GDM1 (cell line): ENCODE results near the gene YBX2.
A peak's percentile ranks its signal among the peaks of the same experiment; 100 is the strongest.
"Not testable (repeated sequence)": the region's sequence is repeated elsewhere in the genome, so short reads cannot be mapped to it uniquely, and the experiment has no call there.

Experiments
- DNase-seq: peaks from one replicate; lab custom pipeline; 2025; lab: John Stamatoyannopoulos, UW

The YBX2 gene

GRCh38 chr17:7294614-7295153 is at the start of gene YBX2:
TSS of gene YBX2 (minus strand) at chr17:7294639. CDS start at chr17:7294500, 139 bp downstream.
- DNase-seq = peak; percentile 86

- no peak for DNase-seq
These were observed 48.8 kb upstream of the YBX2 start for GRCh38 chr17:7343250-7343649.

- no peak for DNase-seq
These were observed 47.4 kb upstream of the YBX2 start for GRCh38 chr17:7341842-7342241.

- DNase-seq = no peak
These were observed 45.7 kb upstream of the YBX2 start for GRCh38 chr17:7340179-7340578.

- DNase-seq = not testable (repeated sequence)
These were observed 43.2 kb upstream of the YBX2 start for GRCh38 chr17:7337600-7337999.

- DNase-seq = peak; percentile 87
These were observed 42.1 kb upstream of the YBX2 start, which contains the start of gene ACAP1 for GRCh38 chr17:7336240-7337175. TSS of gene ACAP1 (plus strand) at chr17:7336529. CDS start at chr17:7336735, 206 bp downstream.

GRCh38 chr17:7335765-7336164 is 41.3 kb upstream of the YBX2 start:
- DNase-seq = not testable (repeated sequence)

GRCh38 chr17:7334938-7335538 is 40.6 kb upstream of the YBX2 start:
- no peak for DNase-seq

GRCh38 chr17:7332600-7333069 is 38.2 kb upstream of the YBX2 start:
- not testable (repeated sequence) for DNase-seq

GRCh38 chr17:7332111-7332510 is 37.7 kb upstream of the YBX2 start:
- no peak for DNase-seq

- no peak for DNase-seq
These were observed 36.2 kb upstream of the YBX2 start for GRCh38 chr17:7330638-7331015.

GRCh38 chr17:7329997-7330637 is 35.7 kb upstream of the YBX2 start:
- peak; percentile 68 for DNase-seq

- DNase-seq = peak; percentile 99
These were observed 35.0 kb upstream of the YBX2 start for GRCh38 chr17:7329374-7329996.

- no peak for DNase-seq
These were observed 34.5 kb upstream of the YBX2 start, which contains the start of gene NEURL4 for GRCh38 chr17:7328840-7329373. TSS of gene NEURL4 (minus strand) at chr17:7329335. CDS start at chr17:7329312, 23 bp downstream.

- DNase-seq = no peak
These were observed 33.6 kb upstream of the YBX2 start for GRCh38 chr17:7328009-7328408.

- no peak for DNase-seq
These were observed 33.1 kb upstream of the YBX2 start for GRCh38 chr17:7327501-7327900.

GRCh38 chr17:7327056-7327455 is 32.6 kb upstream of the YBX2 start:
- DNase-seq = no peak

- no peak for DNase-seq
These were observed 31.7 kb upstream of the YBX2 start for GRCh38 chr17:7326186-7326585.

- no peak for DNase-seq
These were observed 30.6 kb upstream of the YBX2 start for GRCh38 chr17:7325031-7325528.

- DNase-seq = no peak
These were observed 30.0 kb upstream of the YBX2 start for GRCh38 chr17:7324438-7324779.

- DNase-seq = no peak
These were observed 29.4 kb upstream of the YBX2 start for GRCh38 chr17:7323731-7324437.
